Measurements from ENCODE around the gene PPP1R15B. TPM values are rescaled to one million over a fixed set of nuclear protein-coding genes. Genes with fewer than 3 reads are reported as not detected.
A peak's percentile ranks its signal among the peaks of the same experiment; 100 is the strongest.

The PPP1R15B gene
- total and polyA plus RNA-seq, 4 donors = 14.6 to 57.0 (median 36.8) TPM

GRCh38 chr1:204366759-204367158, 44.9 kb downstream of the PPP1R15B start:
- no peaks in the 10 kb centered on the region for H3K36me3 ChIP-seq (ENCODE audit: control insufficient read depth in 4 of 4, insufficient read depth in 4 of 4, low read length in 4 of 4)
- no peak overlapping the region for H3K9ac ChIP-seq (ENCODE audit: insufficient read depth in 1 of 2, low read length in 2 of 2)
- H3K9me3 ChIP-seq (ENCODE audit: control insufficient read depth in 4 of 4, insufficient read depth in 3 of 4, low read length in 3 of 4) = no peaks in the 10 kb centered on the region
- ATAC-seq (ENCODE audit: insufficient read depth, low FRiP score) (no peak), DNase-seq (no peak)
- H3K27ac ChIP-seq (ENCODE audit: low read depth in 1 of 2, low read length in 1 of 2) = no peak overlapping the region
- no peak for TF ChIP-seq CTCF (IDR thresholded peaks at IDR 0.05; ENCODE audit: control extremely low read depth, extremely low read depth)
- H3K27me3 ChIP-seq (ENCODE audit: control insufficient read depth in 3 of 3, insufficient read depth in 3 of 3, low read length in 2 of 3) = peaks cover 0 to 2% (median 0%) of the 10 kb centered on the region in 3 donors
- H3K4me3 ChIP-seq = no peak overlapping the region
- WGBS, 2 donors = 87 to 94% methylated on average over 7 of the region's 7 CpGs
- H3K4me1 ChIP-seq (ENCODE audit: control insufficient read depth in 5 of 5, insufficient read depth in 5 of 5, low read length in 5 of 5) = peaks cover 0 to 8% (median 3%) of the 10 kb centered on the region in 5 donors

DNA sequence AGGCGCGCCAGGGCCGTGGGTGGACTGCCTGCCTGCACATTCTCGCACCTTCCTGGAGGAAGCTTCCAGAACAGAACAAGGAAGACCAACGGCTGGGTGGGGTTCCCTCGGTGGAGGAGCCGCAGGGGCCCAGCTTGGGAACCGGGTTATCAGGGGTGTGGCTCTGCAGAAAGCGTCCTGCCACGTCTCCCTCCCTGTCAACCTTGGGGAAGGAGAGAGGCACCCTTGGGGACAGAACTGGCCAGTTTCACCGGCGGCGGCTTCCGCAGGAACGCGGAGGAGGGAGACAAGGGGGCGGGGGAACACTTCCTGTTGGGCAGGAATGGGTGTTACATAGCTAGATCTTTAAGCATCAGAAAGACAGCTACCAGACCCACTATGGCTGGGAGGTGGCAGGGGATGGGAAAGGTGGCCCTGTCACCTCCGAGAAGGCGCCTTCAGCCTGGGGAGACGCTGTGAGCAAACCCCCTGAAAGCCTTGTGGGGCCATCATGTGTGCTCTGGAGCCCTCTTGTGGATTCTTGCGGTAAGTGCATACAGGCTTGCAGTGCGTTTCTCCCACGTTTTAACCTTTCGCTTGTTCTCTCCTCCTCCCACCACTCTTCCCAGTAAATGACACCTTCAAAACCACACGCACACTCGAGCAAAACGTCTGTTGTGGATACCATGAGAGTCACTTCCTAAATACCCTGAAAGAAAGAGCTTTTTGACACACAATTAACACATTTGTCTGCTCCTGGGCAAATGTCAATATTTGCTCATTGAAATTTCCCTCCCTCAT, 48.1 kb downstream of the PPP1R15B start:
- peaks cover 0 to 20% (median 3%) of the 10 kb centered on the region in 5 donors for H3K4me1 ChIP-seq (ENCODE audit: control insufficient read depth in 5 of 5, insufficient read depth in 5 of 5, low read length in 5 of 5)
- peak; percentile 94 for ATAC-seq (ENCODE audit: insufficient read depth, low FRiP score)
- 0 to 1% methylated on average over 27 of the region's 27 CpGs for WGBS, 2 donors
- no peaks in the 10 kb centered on the region for H3K27me3 ChIP-seq (ENCODE audit: control insufficient read depth in 3 of 3, insufficient read depth in 3 of 3, low read length in 2 of 3)
- H3K27ac ChIP-seq (ENCODE audit: low read depth in 1 of 2, low read length in 1 of 2) = peak overlapping the region in 1 of 2 donors; percentile 48
- no peaks in the 10 kb centered on the region for H3K9me3 ChIP-seq (ENCODE audit: control insufficient read depth in 4 of 4, insufficient read depth in 3 of 4, low read length in 3 of 4)
- peak; percentile 94 for TF ChIP-seq CTCF (IDR thresholded peaks at IDR 0.05; ENCODE audit: control extremely low read depth, extremely low read depth)
- H3K36me3 ChIP-seq (ENCODE audit: control insufficient read depth in 4 of 4, insufficient read depth in 4 of 4, low read length in 4 of 4) = no peaks in the 10 kb centered on the region
- H3K9ac ChIP-seq (ENCODE audit: insufficient read depth in 1 of 2, low read length in 2 of 2) = peak overlapping the region in 1 of 2 donors; percentile 80
- DNase-seq = peak; percentile 80 to 86 (median 85)
- peak overlapping the region; percentile 29 for H3K4me3 ChIP-seq

DNA sequence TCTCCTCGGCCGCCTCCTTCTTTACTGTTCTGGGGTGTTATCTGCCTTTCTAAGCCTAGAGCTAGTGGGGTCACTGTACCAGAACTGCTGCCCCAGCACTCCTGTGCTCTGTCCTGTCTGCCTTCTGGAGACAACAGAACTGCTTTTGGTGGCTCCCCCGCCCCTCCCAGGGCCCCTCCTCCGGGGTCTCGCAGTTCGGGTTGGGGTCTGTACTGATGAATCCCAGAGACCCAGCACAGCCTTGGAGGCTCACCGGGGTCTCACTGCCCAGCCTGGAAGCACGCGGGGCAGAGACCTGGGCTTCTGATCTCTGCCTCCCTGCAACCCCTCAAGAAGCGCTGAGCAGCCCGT, 48.7 kb downstream of the PPP1R15B start:
- WGBS, 2 donors = 41 to 51% methylated on average over 11 of the region's 11 CpGs
- ATAC-seq (ENCODE audit: insufficient read depth, low FRiP score) (no peak), DNase-seq (no peak)
- Histone ChIP-seq H3K4me1 (ENCODE audit: control insufficient read depth in 5 of 5, insufficient read depth in 5 of 5, low read length in 5 of 5) (peaks cover 0 to 26% (median 3%) of the 10 kb centered on the region in 5 donors), H3K9ac (ENCODE audit: insufficient read depth in 1 of 2, low read length in 2 of 2) (no peak overlapping the region), H3K9me3 (ENCODE audit: control insufficient read depth in 4 of 4, insufficient read depth in 3 of 4, low read length in 3 of 4) (no peaks in the 10 kb centered on the region), H3K36me3 (ENCODE audit: control insufficient read depth in 4 of 4, insufficient read depth in 4 of 4, low read length in 4 of 4) (no peaks in the 10 kb centered on the region), H3K4me3 (no peak overlapping the region), H3K27ac (ENCODE audit: low read depth in 1 of 2, low read length in 1 of 2) (no peak overlapping the region), H3K27me3 (ENCODE audit: control insufficient read depth in 3 of 3, insufficient read depth in 3 of 3, low read length in 2 of 3) (no peaks in the 10 kb centered on the region)
- no peak for TF ChIP-seq CTCF (IDR thresholded peaks at IDR 0.05; ENCODE audit: control extremely low read depth, extremely low read depth)
